AG09309 (cell line): ENCODE measurements around the gene DAAM2.

ENCODE experiments used
- DNase-seq: peaks from one replicate; pipeline ENCODE4 v3.0.0-alpha.2; 2010; ENCODE audit warnings: low read depth
- H3K4me3 ChIP-seq: 2 replicates; pipeline ENCODE4 v1.5.1; 2011; ENCODE audit warnings: mild to moderate bottlenecking, low read depth, low read length, moderate library complexity; ENCODE audit not compliant: control insufficient read depth
- TF ChIP-seq, protein P1 (sequence below): IDR thresholded peaks from 2 replicates; pipeline ENCODE4 v1.5.1; 2011; ENCODE audit warnings: mild to moderate bottlenecking, low read depth, low read length, inconsistent platforms; ENCODE audit not compliant: insufficient read depth, control insufficient read depth; ENCODE audit errors: missing control alignments

Gene DAAM2

DNA sequence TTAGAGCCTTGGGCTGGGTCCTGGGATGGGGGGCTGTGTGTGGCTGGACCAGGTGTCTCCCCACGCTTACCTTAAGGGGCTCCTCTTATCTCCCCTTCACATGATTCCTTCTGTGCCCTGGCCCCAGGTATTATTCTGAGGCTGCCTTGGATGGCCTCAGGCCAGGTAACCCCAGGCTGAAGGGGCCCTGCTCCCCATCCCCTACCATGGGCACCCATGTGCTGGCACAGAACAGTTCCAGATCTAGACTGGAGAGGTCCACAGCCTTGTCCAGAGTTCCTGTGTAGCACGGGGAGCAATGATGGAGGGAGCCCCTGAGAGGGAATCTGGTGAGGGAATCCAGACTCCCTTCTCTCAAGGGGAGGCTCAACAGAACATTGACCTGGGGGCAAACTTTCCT, 110.0 kb downstream of the DAAM2 start:
- no peak for DNase-seq
- H3K4me3 ChIP-seq = no peak overlapping the region
- TF ChIP-seq, protein P1, sequence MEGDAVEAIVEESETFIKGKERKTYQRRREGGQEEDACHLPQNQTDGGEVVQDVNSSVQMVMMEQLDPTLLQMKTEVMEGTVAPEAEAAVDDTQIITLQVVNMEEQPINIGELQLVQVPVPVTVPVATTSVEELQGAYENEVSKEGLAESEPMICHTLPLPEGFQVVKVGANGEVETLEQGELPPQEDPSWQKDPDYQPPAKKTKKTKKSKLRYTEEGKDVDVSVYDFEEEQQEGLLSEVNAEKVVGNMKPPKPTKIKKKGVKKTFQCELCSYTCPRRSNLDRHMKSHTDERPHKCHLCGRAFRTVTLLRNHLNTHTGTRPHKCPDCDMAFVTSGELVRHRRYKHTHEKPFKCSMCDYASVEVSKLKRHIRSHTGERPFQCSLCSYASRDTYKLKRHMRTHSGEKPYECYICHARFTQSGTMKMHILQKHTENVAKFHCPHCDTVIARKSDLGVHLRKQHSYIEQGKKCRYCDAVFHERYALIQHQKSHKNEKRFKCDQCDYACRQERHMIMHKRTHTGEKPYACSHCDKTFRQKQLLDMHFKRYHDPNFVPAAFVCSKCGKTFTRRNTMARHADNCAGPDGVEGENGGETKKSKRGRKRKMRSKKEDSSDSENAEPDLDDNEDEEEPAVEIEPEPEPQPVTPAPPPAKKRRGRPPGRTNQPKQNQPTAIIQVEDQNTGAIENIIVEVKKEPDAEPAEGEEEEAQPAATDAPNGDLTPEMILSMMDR = no peak

DNA sequence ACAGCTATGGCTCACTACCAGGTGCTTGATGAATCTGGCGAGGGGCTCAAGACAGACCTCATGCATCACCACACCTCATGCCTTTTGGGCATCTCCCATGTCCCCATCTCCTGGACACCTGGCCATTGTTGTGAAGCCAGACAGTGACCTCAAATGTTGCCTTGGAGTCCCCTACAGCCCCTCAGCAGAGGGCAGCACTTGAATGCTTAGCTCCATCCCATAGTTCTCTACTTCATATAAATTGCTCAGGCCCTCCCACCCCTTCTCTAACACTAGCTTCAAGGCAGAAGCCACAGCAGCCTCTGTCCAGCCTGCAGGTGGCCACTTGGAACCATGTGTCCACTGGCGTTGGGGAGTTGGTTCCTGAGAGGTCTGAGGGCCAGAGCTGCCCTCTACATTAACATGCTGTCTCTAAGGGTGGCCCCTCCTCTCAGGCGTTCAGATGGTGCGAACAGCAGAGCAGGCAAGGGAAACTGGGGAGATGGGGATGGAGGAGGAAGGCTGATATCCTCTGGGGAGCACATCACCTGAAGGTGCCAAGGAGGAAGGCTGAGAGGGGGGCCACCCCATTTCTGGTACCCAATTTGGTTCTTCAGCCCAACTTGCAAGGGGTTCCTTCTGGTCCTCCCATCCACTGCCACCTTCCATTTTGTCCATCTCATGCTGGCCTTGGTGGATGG, 110.8 kb downstream of the DAAM2 start:
- no peak for DNase-seq
- TF ChIP-seq, protein P1 = peak; percentile 8
- H3K4me3 ChIP-seq = no peak overlapping the region

DNA sequence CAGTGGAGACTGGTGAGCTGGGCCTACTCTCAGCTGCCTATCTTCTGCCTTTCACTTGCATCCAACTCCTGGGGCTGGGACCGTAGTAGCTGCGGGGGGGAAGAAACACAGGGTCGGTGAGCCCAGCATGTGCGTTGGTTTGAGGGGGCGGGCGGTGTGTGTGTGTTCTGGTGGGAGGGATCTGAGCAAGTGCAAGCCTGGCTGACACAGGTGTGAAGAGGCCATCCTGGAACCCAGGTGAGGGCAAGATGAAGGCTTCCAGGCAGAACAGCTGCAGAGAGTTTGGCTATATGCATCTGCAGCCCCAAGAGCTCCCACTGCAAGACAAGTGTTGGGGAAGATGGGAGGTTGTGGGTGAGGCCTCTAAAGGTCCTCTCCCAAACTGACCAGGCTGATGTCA, 111.5 kb downstream of the DAAM2 start:
- DNase-seq = no peak
- no peak overlapping the region for H3K4me3 ChIP-seq
- TF ChIP-seq, protein P1 = no peak

DNA sequence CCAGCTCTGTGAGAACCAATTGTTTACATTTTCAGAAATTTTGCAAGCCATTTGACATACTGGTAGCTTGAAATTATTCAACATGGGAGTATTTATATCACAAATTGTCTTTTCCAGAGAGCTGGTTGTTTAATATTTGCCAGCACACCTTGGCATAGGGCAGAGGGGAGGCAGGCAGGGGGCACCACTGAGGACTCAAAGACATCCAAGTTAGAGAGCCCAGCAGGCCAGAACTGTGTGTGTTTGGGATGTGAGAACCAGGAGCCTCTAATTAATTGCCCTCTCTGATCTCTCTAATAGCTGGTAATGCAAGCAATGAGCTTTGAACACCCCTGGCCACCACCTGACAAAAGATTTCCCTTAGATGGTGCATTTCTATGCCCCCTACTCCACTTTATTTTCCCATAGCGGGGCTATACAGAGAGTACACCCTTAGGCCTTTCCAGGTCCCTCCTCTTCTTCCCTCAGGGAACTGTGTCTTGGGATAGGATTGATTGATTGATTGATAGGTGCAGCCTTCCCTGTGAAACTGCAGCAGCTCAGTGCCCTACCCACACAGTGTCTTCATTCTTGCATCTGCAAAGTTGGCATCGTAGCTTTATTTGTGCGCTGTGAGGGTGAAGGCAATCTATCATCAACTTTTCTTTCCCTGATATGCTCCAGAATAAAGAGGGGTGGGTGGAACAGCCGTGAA, 112.9 kb downstream of the DAAM2 start:
- DNase-seq = no peak
- no peak overlapping the region for H3K4me3 ChIP-seq
- TF ChIP-seq, protein P1 = no peak

DNA sequence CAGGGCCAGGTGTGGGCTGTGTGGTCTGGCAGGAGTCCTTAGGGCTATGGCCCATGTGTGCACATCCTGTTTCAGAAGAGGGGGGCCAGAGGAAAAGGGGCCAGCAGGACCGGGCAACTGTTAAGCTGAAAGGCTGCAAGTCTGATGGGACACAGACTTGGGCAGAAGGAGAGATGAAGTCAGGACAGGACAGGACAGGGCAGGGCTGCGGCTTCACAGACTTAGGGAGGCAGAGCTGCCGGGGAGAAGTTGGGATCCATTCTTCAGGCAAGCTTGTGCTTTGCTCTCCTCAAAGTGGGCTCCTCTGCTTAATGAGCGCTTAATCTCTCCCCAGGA, 113.4 kb downstream of the DAAM2 start:
- TF ChIP-seq, protein P1 = no peak
- no peak overlapping the region for H3K4me3 ChIP-seq
- DNase-seq = no peak

DNA sequence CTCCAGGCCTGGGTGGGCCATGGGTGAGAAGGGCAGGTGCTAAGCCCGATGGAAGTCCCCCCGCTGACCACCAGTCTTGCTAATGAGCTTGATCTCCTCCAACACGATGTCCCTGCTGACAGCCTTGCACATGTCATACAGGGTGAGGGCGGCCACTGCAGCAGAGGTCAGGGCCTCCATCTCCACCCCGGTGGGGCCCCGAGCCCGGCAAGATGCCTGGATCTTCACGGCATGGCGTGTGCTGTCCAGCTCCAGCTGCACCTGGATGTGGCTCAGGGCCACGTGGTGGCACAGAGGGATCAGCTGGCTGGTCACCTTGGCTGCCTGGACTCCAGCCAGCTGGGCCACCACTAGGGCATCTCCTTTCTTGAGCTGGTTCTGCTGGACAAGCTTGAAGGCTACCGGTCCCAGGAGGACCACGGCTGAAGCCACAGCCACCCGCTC, 114.2 kb downstream of the DAAM2 start:
- no peak overlapping the region for H3K4me3 ChIP-seq
- DNase-seq = no peak
- TF ChIP-seq, protein P1 = no peak
